A549 (cell line): Measurements from ENCODE around the gene PRDM15.

Experiments used
- JUN ChIP-seq, 2 experiments: fragments of >200 bp; sonication (Bioruptor Twin); formaldehyde crosslinking; IDR thresholded peaks; 2 replicates in 1 of 2; 3 replicates in 1 of 2; pipeline ENCODE4 v1.6.1; 2016 to 2017
- TF ChIP-seq, protein P1 (sequence below): fragments of 200-600 bp; sonication (generic); IDR thresholded peaks from 2 replicates; pipeline ENCODE4 v1.6.1; 2016; ENCODE audit warnings: antibody characterized with exemption, mild to moderate bottlenecking, moderate library complexity
- TF ChIP-seq, protein P2 (sequence below): fragments of 450-650 bp; IDR thresholded peaks from 2 replicates; pipeline ENCODE4 v1.6.1; 2014; ENCODE audit warnings: antibody characterized with exemption
- TF ChIP-seq, protein P3 (sequence below): fragments of >200 bp; sonication (Bioruptor Twin); formaldehyde crosslinking; IDR thresholded peaks from 3 replicates; pipeline ENCODE4 v1.5.1; 2016

DNA sequence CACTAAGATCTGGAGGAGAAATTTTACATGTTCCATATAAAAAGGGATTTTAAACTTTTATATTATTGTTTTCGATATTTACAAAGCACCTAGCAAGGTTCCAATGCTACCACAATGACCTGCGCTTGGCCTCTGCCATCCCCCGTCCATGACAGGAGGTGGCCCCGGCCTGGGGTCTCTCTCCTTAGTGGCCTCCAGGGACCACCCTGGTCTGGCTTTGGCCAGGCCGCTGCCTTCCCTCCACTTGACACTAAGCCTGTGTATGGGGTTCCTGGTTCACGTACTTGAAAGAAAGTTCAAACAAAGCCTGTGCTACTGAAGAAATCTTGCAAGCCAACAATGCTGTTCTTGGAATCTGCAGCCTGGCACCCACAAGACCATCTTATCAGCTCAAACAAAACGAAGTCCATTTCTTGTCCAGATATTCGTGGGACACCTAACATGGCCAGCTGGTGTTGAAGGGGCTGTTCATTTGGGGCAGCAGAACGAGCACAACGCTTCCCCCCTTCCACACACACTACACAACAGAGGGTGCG is 12.8 kb downstream of the PRDM15 start:
- no peak for TF ChIP-seq JUN (IDR thresholded peaks at IDR 0.05)
- TF ChIP-seq, protein P1, sequence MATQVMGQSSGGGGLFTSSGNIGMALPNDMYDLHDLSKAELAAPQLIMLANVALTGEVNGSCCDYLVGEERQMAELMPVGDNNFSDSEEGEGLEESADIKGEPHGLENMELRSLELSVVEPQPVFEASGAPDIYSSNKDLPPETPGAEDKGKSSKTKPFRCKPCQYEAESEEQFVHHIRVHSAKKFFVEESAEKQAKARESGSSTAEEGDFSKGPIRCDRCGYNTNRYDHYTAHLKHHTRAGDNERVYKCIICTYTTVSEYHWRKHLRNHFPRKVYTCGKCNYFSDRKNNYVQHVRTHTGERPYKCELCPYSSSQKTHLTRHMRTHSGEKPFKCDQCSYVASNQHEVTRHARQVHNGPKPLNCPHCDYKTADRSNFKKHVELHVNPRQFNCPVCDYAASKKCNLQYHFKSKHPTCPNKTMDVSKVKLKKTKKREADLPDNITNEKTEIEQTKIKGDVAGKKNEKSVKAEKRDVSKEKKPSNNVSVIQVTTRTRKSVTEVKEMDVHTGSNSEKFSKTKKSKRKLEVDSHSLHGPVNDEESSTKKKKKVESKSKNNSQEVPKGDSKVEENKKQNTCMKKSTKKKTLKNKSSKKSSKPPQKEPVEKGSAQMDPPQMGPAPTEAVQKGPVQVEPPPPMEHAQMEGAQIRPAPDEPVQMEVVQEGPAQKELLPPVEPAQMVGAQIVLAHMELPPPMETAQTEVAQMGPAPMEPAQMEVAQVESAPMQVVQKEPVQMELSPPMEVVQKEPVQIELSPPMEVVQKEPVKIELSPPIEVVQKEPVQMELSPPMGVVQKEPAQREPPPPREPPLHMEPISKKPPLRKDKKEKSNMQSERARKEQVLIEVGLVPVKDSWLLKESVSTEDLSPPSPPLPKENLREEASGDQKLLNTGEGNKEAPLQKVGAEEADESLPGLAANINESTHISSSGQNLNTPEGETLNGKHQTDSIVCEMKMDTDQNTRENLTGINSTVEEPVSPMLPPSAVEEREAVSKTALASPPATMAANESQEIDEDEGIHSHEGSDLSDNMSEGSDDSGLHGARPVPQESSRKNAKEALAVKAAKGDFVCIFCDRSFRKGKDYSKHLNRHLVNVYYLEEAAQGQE: no peak
- TF ChIP-seq, protein P2, sequence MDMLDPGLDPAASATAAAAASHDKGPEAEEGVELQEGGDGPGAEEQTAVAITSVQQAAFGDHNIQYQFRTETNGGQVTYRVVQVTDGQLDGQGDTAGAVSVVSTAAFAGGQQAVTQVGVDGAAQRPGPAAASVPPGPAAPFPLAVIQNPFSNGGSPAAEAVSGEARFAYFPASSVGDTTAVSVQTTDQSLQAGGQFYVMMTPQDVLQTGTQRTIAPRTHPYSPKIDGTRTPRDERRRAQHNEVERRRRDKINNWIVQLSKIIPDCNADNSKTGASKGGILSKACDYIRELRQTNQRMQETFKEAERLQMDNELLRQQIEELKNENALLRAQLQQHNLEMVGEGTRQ: no peak
- TF ChIP-seq, protein P3, sequence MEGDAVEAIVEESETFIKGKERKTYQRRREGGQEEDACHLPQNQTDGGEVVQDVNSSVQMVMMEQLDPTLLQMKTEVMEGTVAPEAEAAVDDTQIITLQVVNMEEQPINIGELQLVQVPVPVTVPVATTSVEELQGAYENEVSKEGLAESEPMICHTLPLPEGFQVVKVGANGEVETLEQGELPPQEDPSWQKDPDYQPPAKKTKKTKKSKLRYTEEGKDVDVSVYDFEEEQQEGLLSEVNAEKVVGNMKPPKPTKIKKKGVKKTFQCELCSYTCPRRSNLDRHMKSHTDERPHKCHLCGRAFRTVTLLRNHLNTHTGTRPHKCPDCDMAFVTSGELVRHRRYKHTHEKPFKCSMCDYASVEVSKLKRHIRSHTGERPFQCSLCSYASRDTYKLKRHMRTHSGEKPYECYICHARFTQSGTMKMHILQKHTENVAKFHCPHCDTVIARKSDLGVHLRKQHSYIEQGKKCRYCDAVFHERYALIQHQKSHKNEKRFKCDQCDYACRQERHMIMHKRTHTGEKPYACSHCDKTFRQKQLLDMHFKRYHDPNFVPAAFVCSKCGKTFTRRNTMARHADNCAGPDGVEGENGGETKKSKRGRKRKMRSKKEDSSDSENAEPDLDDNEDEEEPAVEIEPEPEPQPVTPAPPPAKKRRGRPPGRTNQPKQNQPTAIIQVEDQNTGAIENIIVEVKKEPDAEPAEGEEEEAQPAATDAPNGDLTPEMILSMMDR: no peak
